ENCODE data around the gene TMEM119.
A peak's percentile ranks its signal among the peaks of the same experiment; 100 is the strongest.
"Not testable (repeated sequence)": the region's sequence is repeated elsewhere in the genome, so short reads cannot be mapped to it uniquely, and the experiment has no call there.

Gene TMEM119

DNA sequence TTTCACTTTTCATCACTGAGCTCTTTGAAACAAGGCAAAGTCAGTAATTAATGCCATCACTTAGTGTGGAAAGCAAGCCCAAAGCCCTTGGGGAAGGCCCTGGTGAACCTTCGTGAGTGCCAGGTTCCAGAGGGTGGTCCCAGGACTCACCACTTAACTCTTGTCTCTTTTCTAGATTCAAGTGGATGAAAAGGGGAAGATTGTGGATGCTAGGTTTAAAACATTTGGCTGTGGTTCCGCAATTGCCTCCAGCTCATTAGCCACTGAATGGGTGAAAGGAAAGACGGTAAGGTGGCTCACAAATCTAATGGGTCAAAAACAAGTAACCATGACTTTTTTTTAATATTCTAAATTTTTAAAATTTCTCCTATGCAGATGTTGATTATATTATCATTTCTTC lies 32.7 kb downstream of the TMEM119 start:
- DNase-seq (ENCODE audit: low spot score) = no peak

DNA sequence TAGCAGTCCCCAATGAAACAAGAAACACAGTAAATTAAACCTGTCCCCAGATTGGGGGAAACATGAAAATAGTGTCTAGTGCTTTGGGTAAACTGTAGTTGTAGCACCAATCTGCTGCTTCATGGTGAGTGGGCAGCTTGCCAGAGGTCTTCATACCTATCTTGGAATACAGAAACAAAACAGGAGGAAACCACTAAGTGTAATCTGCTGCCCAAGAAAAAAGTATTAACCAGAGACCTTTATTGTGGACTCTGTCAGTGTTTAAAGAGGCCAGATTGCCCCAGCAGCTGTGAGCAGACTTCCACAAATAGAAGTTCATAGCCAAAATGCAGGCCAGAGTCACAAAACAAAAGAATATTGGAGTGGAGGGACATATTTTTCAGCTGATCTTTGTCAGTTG lies 33.2 kb downstream of the TMEM119 start:
- DNase-seq (ENCODE audit: low spot score) = no peak

DNA sequence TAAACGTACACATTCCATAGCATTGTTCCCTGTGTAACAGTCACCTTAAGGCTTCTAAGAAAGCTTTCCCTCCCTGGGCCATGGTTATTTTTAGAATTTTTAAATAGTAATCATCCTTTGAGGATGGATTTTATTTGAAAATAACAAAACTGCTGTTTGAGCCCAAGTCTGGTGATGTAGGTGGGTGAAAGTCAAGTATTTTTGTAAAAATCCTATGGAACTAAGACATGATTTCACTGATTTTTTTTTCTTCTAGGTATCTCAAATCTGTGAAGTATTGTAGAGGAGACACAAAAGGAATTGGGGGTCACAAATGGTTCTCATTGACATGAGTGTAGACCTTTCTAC lies 34.1 kb downstream of the TMEM119 start:
- DNase-seq (ENCODE audit: low spot score) = no peak

DNA sequence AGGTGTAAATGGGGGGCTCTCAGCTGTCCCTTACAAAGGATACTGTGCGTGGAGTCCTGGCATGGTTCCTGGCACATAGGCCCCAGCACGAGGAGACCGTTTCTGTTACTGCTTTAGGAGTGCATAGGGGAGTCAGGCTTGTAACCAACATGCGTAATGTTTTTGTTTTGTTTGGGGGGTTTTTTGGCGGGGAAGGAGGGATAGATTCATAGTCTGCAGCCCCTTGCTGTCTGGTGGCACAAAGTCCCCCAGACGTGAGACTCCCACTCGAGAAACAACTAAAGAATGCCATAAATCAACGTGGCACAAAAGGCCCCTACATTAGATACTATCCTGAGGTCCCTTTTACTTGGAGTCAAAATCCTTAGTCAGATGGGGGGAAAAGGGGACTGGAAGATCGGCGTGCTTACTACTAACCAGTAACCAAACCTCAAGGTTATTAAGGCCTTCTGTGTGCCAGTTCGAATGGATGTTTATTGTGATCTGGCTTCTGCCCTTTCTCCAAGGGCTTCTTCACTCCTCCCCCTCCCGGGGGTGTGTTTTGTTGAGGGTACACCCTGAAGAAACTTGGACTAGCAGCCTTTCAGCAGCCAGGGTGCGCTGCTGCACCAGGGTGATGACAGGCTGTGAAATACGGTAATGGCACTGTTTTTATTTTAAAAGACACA lies 34.6 kb downstream of the TMEM119 start:
- peak; percentile 95 for DNase-seq (ENCODE audit: low spot score)

DNA sequence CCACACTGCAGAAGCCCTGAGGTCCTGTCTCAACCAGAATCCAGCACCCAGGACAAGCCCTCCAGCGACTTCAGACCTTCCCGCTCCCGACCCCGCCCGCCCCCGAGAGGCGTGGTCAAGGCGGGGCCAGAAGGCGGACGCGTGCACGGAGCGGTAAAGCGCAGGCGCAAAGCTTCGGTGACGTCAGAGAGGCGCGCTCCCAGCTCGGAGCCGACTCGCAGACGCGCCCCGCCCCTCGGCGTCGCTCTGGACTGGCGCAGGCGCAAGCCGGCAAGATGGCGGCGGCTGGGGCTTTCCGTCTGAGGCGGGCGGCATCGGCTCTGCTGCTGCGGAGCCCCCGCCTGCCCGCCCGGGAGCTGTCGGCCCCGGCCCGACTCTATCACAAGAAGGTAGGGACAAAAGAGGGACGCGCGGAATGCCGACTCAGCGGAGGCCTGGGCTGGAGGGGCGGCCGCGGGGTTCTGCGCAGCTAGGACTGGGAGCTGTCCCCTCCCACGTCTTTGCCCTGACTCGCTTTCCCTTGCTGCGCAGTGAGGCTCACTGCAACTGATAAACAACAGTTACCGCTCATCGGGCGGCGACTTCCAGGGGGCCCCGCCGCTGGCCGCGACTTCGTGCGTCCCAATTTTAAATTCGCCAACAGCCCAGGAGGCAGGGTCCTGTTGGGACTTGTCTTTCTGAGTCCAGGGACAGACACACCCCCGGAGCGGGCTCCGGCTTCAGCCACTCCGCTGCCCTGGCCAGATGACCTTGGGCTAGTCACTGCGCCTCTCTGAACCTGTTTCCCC lies 35.3 kb downstream of the TMEM119 start, which contains the start of gene ISCU:
Gene ISCU, plus strand, starts transcription at position 249 of the 788 bp plus-strand sequence. Its CDS starts 27 bp downstream, at position 276.
- DNase-seq (ENCODE audit: low spot score) = peak; percentile 95

DNA sequence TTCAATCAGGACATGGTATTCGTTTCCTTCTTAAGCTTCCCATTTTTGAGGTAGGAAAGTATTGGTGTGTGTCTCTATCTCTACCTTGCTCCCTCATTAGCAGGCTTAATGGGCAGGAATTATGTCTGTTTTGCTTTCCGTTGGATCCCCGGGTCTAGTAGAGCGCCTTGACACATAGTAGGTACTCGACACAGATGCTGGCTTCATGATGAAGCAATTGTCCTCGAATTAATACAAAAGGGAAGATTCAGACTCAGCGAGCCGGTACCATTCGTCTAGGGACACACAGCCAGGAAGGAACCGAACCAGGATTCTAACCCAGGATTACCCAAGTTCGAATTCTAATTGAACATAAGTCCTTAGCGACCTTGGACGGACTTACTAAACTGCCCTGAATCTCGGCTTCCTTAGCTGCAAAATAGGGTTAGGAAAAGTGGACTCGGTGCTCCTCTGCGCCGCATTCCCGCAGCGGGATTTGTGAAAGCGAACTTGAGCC lies 36.0 kb downstream of the TMEM119 start:
- peak; percentile 64 for DNase-seq (ENCODE audit: low spot score)

DNA sequence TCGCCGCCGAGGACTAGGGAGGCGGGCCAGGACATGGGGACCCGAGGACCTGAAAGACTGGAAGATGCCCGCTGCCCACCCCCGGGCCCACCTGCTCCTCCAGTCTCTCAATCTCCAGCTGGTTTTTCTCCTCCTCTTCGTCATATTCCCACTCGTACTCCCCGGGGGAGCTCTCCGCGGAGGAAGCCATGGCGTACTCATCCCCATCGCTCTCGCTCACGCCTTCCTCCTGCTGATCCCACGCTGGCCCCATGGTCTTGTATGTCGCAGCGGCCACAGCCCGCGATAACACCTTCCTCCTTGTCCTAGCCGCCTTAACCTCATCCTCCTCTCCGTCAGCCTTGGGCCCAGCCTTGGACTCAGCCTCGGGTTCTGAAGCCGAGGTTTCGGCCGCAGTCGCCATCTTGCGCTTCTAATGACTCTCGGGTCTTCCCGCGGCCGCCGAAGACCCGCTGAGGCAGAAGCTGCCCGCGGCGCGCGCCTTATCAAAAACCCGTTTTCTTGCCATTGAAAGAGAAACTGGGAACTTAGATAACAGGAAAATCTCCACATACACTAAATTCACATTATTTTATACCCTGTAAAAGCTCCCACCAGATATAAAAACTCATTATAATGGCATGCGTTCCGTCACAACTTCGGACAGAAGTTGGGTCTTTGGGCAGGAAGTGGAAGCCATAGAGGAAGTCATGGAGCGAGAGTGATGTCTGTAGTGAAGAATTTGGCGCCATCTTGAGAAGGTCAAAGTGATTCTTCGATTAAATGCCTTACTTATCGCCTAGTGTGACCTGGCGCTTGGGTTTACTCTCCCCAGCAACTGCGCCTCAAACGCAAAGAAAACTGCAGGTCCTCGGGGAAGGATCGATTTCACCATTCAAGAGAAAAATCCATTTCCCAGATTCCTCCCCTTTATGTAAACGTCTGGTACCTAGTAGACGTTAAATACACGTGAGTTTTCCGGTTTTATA lies 36.8 kb downstream of the TMEM119 start, which contains the start of gene SART3:
Gene SART3, minus strand, starts transcription at position 422 of the 968 bp plus-strand sequence. Its CDS starts 19 bp downstream, at position 403.
- DNase-seq (ENCODE audit: low spot score) = peak; percentile 93

DNA sequence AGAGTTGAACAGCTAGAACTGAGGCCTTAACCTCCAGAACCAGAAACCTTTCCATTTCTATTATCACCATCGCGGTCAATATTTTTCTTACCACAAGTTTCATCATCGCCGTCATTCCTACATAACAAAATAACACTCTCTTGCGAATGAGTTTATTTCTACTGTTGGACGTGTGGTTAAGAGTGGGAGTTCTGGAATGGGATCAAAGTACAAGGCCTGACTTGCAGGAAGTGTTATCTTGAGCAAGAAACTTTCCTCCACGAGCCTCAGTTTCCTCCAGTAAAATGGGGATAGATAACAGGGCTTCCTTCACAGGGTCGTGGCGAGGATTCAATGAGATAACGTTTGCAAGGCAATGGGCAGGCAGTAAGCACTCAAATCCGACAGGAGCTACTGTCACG lies 37.6 kb downstream of the TMEM119 start:
- DNase-seq (ENCODE audit: low spot score) = peak; percentile 63

DNA sequence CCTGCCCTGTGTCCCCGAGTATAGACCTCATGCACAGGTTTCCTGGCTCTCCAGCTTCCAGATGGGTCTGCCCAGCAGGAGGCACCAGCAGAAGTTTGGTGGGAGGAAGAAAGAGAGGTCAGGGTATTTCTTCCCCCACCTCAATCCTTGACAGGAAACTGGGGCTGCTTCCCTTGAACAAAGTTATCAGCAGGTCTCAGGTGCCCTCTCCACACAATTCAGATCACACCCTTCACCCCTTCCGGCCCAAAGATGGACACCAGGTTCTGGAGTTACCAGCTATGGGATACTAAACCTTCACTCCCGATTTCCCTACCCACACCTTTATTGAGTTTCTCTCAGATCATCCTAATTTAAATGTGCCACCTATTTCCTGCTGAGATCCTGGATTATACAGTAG lies 38.1 kb downstream of the TMEM119 start:
- DNase-seq (ENCODE audit: low spot score) = no peak

DNA sequence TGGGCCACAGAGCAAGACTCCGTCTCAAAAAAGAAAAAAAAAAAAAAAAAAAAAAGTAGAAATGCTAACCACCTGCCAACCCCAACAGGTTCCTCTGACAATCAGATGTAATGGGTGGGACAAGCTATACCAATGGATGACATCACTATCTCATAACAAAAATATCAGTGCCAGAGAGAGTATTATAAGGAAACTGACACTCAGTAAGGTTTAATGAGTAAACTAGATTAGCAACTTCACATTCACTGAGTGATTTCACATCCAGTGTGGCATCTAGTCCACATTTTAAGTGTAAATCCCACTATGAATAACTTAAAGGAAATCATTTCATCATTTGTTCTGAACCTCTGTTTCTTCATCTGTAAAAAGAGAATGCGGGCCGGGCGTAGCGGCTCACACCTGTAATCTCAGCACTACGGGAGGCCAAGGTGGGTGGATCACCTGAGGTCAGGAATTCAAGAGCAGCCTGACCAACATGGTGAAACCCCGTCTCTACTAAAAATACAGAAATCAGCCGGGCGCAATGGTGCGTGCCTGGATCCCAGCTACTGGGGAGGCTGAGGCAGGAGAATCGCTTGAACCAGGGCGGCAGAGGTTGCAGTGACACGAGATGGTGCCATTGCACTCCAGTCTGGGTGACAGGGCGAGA lies 38.8 kb downstream of the TMEM119 start:
- no peak for DNase-seq (ENCODE audit: low spot score)

DNA sequence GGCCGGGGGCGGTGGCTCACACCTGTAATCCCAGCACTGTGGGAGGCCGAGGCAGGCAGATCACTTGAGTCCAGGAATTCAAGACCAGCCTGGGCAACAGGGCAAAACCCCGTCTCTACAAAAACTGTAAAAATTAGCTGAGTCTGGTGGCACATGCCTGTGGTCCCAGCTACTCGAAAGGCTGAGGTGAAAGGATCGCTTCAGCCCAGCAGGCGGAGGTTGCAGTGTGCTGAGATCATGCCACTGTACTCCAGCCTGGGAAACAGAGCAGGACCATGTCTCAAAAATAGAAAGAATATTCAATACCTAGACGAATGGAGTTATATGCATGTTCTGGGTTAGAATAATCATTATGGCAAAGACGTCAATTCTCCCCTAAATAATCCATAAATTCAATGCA lies 42.5 kb downstream of the TMEM119 start:
- not testable (repeated sequence) for DNase-seq (ENCODE audit: low spot score)

DNA sequence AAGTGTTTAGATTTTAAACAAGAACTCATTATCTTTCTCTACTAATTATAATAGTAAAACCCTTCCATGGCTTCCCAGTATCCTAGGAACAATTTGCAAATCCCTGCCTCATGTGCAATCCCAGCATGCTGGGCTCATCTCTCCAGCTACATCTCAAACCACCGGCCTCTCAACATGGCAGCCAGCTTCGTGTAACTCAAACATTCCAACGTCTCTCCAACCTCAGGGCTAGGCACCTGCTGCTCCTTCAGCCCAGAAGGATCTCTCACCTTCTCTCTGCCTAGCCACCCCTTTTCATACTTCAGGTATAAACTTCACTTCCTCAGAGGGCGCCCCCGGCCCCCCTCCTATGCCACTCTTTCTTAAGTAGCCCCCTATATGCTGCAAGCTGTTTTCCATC lies 44.1 kb downstream of the TMEM119 start:
- DNase-seq (ENCODE audit: low spot score) = no peak

DNA sequence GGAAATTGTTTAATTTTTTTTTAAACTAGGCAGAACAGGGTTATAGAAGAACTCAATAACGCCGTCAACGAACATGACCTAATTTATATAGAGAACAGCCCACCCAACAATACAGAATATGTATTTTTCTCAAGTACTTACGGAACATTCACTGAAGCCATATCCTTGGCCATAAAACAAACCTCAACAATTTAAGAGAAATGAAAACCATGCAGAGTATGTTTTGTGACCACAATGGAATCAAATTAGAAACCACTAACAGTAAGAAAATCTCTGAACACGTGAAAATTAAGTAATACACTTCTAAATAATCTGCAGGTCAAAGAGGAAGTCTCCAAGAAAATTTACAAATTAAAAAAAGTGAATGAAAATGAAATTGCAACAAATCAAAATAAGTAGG lies 46.3 kb downstream of the TMEM119 start:
- DNase-seq (ENCODE audit: low spot score) = no peak

DNA sequence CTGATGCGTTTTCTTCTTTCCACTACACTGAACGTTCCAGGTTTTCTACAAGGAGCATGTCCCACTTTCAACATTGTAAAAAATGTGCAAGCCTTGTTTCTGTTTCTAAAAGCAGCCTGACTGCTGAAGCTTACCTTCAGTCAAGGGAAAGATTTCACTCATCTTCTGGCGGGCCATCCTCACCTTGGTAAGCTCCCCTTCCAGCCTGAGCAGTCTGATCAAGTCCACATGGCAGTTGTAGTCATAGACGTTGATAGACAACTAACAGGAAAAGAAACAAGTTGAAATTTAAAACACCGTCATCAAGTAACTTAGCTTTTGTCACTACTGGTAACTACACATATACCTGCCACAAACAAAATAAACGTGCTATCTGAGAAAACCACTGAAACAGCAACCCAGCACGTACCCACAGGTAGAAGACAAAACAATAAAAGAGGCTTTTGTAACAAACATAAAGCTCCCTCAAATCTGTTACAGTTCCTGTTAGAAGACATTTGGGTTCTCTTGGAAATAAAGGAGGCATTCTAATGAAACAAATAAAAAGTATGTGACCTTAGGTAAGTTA lies 48.8 kb downstream of the TMEM119 start:
- DNase-seq (ENCODE audit: low spot score) = no peak

DNA sequence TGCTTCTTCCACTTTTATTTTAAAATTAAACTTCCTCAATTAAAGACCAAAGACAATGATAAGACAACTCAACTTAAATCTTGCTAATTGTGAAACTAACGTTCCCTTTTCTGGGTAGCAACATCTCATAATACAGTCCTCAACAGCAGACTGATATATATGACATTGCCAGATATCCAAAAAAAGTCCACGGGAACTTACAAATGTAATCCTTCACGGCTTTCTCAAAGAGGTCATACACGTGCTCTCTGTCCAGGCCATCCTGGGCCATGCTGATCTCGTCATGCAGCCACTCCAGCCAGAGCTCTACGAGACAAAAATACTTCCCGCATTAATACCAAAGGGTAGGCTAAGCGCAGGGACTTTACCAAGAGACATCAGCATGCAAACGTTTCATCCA lies 50.2 kb downstream of the TMEM119 start:
- DNase-seq (ENCODE audit: low spot score) = no peak

DNA sequence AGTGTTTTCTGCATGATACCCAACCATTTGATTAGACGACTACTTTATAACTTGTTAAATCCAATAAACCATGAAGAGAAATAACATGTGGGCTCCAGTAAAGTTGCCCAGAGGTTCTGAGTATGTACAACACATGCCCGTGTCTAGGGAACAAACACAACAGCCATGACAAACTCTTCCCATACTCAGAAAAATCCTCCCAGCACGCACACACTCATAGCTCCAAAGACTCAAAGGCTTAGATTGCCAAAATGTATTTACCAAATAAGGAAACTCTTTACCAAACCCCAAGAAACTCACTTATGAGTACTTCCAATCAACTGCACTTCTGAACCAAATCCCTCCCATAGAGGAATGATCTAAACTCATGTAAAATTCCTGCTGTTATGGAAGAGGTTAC lies 54.2 kb downstream of the TMEM119 start:
- DNase-seq (ENCODE audit: low spot score) = no peak

DNA sequence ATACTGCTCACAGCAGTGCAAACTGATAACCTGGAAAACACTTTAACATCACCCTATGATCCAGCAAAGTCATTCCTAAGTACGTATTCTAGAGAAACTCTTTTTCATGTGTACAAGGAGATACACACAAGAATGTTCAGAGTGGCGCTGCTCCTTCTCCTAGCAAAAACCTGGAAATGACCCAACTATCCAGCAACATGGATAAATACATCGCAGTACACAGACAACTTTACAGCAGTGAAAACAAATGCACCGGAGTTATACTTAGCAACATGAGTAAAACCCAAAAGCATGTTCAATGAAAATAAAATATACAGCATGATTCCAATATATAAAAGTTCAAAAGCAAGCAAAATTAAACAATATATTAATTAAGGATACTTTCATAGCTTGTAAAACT lies 55.6 kb downstream of the TMEM119 start:
- no peak for DNase-seq (ENCODE audit: low spot score)
